Skeletal muscle cell (primary cell): ENCODE measurements around the gene PTRHD1.
"Not testable (repeated sequence)": the region's sequence is repeated elsewhere in the genome, so short reads cannot be mapped to it uniquely, and the experiment has no call there.

Experiments used
- DNase-seq: peaks from one replicate; pipeline ENCODE4 v3.0.0-alpha.2; 2010; ENCODE audit warnings: low read depth
- H3K4me3 ChIP-seq: 2 replicates; pipeline ENCODE4 v1.5.1; 2011; ENCODE audit warnings: low read depth, mild to moderate bottlenecking, control low read depth, low read length, moderate library complexity

PTRHD1 gene

GRCh38 chr2:24816404-24816803 lies 23.2 kb upstream of the PTRHD1 start:
- no peak overlapping the region for H3K4me3 ChIP-seq
- no peak for DNase-seq

GRCh38 chr2:24815171-24815570 lies 22.0 kb upstream of the PTRHD1 start:
- H3K4me3 ChIP-seq: no peak overlapping the region
- DNase-seq: no peak

GRCh38 chr2:24814516-24814915 lies 21.3 kb upstream of the PTRHD1 start:
- H3K4me3 ChIP-seq: no peak overlapping the region
- DNase-seq: no peak

GRCh38 chr2:24813691-24814137 lies 20.5 kb upstream of the PTRHD1 start:
- DNase-seq: no peak
- no peak overlapping the region for H3K4me3 ChIP-seq

- no peak overlapping the region for H3K4me3 ChIP-seq
- DNase-seq: no peak
Observed at GRCh38 chr2:24809316-24810007, 16.3 kb upstream of the PTRHD1 start.

- no peak overlapping the region for H3K4me3 ChIP-seq
- no peak for DNase-seq
Observed at GRCh38 chr2:24806661-24807036, 13.5 kb upstream of the PTRHD1 start.

- DNase-seq, H3K4me3 ChIP-seq: not testable (repeated sequence)
Observed at GRCh38 chr2:24805811-24806660, 12.8 kb upstream of the PTRHD1 start.

GRCh38 chr2:24800487-24800886 lies 7.3 kb upstream of the PTRHD1 start:
- H3K4me3 ChIP-seq, DNase-seq: not testable (repeated sequence)

GRCh38 chr2:24797644-24798043 lies 4.5 kb upstream of the PTRHD1 start:
- H3K4me3 ChIP-seq: no peak overlapping the region
- no peak for DNase-seq

- DNase-seq: no peak
- H3K4me3 ChIP-seq: peak overlapping the region; percentile 64
Observed at GRCh38 chr2:24793761-24794435, 707 bp upstream of the PTRHD1 start.

- peak overlapping the region; percentile 64 for H3K4me3 ChIP-seq
- no peak for DNase-seq
Observed at GRCh38 chr2:24792542-24792873, 683 bp downstream of the PTRHD1 start.

GRCh38 chr2:24791452-24791851 lies 1.7 kb downstream of the PTRHD1 start:
- DNase-seq: no peak
- H3K4me3 ChIP-seq: no peak overlapping the region

- no peak for DNase-seq
- H3K4me3 ChIP-seq: no peak overlapping the region
Observed at GRCh38 chr2:24788816-24789215, 4.4 kb downstream of the PTRHD1 start.

- H3K4me3 ChIP-seq: no peak overlapping the region
- DNase-seq: no peak
Observed at GRCh38 chr2:24787532-24787931, 5.7 kb downstream of the PTRHD1 start.

GRCh38 chr2:24785671-24786321 lies 7.4 kb downstream of the PTRHD1 start:
- no peak for DNase-seq
- H3K4me3 ChIP-seq: no peak overlapping the region

GRCh38 chr2:24783641-24784040 lies 9.6 kb downstream of the PTRHD1 start:
- no peak for DNase-seq
- H3K4me3 ChIP-seq: no peak overlapping the region

- no peak overlapping the region for H3K4me3 ChIP-seq
- DNase-seq: no peak
Observed at GRCh38 chr2:24779116-24779515, 14.1 kb downstream of the PTRHD1 start.

- DNase-seq: no peak
Observed at GRCh38 chr2:24774373-24774772, 18.8 kb downstream of the PTRHD1 start.

GRCh38 chr2:24771764-24772586 lies 21.2 kb downstream of the PTRHD1 start:
- H3K4me3 ChIP-seq: no peak overlapping the region
- DNase-seq: no peak

More at GRCh38 chr2:24774373-24774772, 18.8 kb downstream of the PTRHD1 start:
- no peak overlapping the region for H3K4me3 ChIP-seq
